HepG2 (cell line): ENCODE results near the gene SYN1. TPM values are rescaled to one million over a fixed set of nuclear protein-coding genes. Genes with fewer than 3 reads are reported as not detected.

ENCODE experiments used
- ATAC-seq: fragments of 200-7000 bp; cut with Tn5 transposase; 3 replicates; pipeline ENCODE4 v1.9.1; 2020; ENCODE audit warnings: mild to moderate bottlenecking, moderate library complexity
- BruUV-seq: library from RNA; stranded (reverse); fragments of 400-500 nt; replicated peaks from 2 replicates; lab custom pipeline; 2021; lab: Mats Ljungman, UMichigan
- CTCF ChIA-PET: fragments of 300-600 bp; formaldehyde crosslinking; extraction: SDS; loops from one replicate; lab custom pipeline; 2021; ENCODE audit warnings: low total read pairs, inconsistent platforms, low intra/inter-chr PET ratio; lab: Yijun Ruan, JAX
- POLR2A ChIA-PET: fragments of 350-600 bp; sonication (Branson Sonifier 250); formaldehyde crosslinking; loops from one replicate; lab custom pipeline; 2020; ENCODE audit warnings: antibody characterized with exemption, inconsistent platforms; lab: Yijun Ruan, JAX
- DNase-seq: peaks from one replicate; pipeline ENCODE4 v3.0.0-alpha.2; 2015; ENCODE audit warnings: low spot score
- FAIRE-seq: peaks from 3 replicates; lab custom pipeline; 2011; peaks lifted over from hg19 to GRCh38; lab: Jason Lieb, UNC
- H2AFZ ChIP-seq: one replicate; pipeline ENCODE4 v1.6.1; 2011; ENCODE audit warnings: low read length, inconsistent platforms
- H3K27ac ChIP-seq: fragments of 300-600 bp; 3 replicates; pipeline ENCODE4 v1.8.0; 2011; ENCODE audit warnings: mixed run types, mild to moderate bottlenecking, mixed read lengths, low read length, inconsistent platforms; ENCODE audit not compliant: insufficient read depth; ENCODE audit errors: extremely low read length
- H3K27me3 ChIP-seq, 2 experiments: fragments of 200-600 bp in 1 of 2; 2 replicates in 1 of 2; 3 replicates in 1 of 2; pipeline versions ENCODE4 v1.6.0 to v1.8.0; 2011; ENCODE audit warnings: low read length in 2 of 2, mild to moderate bottlenecking in 2 of 2, moderate library complexity in 2 of 2, inconsistent platforms in 1 of 2; ENCODE audit not compliant: insufficient read depth in 2 of 2, control insufficient read depth in 1 of 2
- H3K36me3 ChIP-seq, 2 experiments: fragments of 200-600 bp in 1 of 2; replicated peaks in 1 of 2; 2 replicates in 1 of 2; 3 replicates in 1 of 2; pipeline versions ENCODE4 v1.5.1 to v1.8.0; 2011; ENCODE audit warnings: low read length in 2 of 2, inconsistent platforms in 1 of 2; ENCODE audit not compliant: insufficient read depth in 2 of 2, control insufficient read depth in 1 of 2
- H3K4me1 ChIP-seq: 2 replicates; pipeline ENCODE4 v1.5.1; 2012; ENCODE audit warnings: low read length, inconsistent platforms; ENCODE audit not compliant: insufficient read depth
- H3K4me2 ChIP-seq: 2 replicates; pipeline ENCODE4 v1.6.0; 2011; ENCODE audit warnings: low read depth, low read length, inconsistent platforms
- H3K4me3 ChIP-seq, 3 experiments: fragments of 200-600 bp in 1 of 3; sonication (generic), shearing (Covaris generic) in 1 of 3; replicated peaks in 1 of 3; 2 replicates each; pipeline ENCODE4 v1.5.1; 2011 to 2016; ENCODE audit warnings: low read length in 3 of 3, inconsistent platforms in 2 of 3, low read depth in 2 of 3, mild to moderate bottlenecking in 2 of 3, control low read depth in 1 of 3, mixed read lengths in 1 of 3; ENCODE audit not compliant: insufficient read depth in 1 of 3
- H3K79me2 ChIP-seq: one replicate; pipeline ENCODE4 v1.6.1; 2011; ENCODE audit warnings: low read length, inconsistent platforms; ENCODE audit not compliant: insufficient read depth
- H3K9ac ChIP-seq: 2 replicates; pipeline ENCODE4 v1.6.0; 2011; ENCODE audit warnings: mild to moderate bottlenecking, low read depth, low read length, inconsistent platforms; ENCODE audit not compliant: insufficient read depth
- H3K9me3 ChIP-seq: 2 replicates; pipeline ENCODE4 v1.5.1; 2012; ENCODE audit warnings: mild to moderate bottlenecking, low read length
- H4K20me1 ChIP-seq: 2 replicates; pipeline ENCODE4 v1.6.0; 2011; ENCODE audit warnings: inconsistent platforms, mild to moderate bottlenecking, low read length, moderate library complexity; ENCODE audit not compliant: insufficient read depth
- AFF4 ChIP-seq: sonication (generic); formaldehyde crosslinking; IDR thresholded peaks from 2 replicates; pipeline ENCODE4 v1.4.0; 2020; ENCODE audit warnings: missing genetic modification reagents
- DDIT3 ChIP-seq: sonication (generic); formaldehyde crosslinking; IDR thresholded peaks from 2 replicates; pipeline ENCODE4 v1.4.0; 2020; ENCODE audit warnings: mild to moderate bottlenecking, missing genetic modification reagents
- EHMT2 ChIP-seq: fragments of 200-600 bp; sonication (generic); IDR thresholded peaks from 2 replicates; pipeline ENCODE4 v1.7.0; 2017; ENCODE audit warnings: antibody characterized with exemption, low read depth, low read length, borderline replicate concordance
- ELF4 ChIP-seq: sonication (generic); formaldehyde crosslinking; IDR thresholded peaks from 2 replicates; pipeline ENCODE4 v1.5.0; 2020; ENCODE audit warnings: missing genetic modification reagents, mild to moderate bottlenecking, moderate library complexity, borderline replicate concordance
- FOXP1 ChIP-seq, 2 experiments: fragments of 450-650 bp in 1 of 2; IDR thresholded peaks; 2 replicates each; pipeline ENCODE4 v1.6.1; 2017 to 2018; ENCODE audit warnings: antibody characterized with exemption in 1 of 2
- GPN1 ChIP-seq: sonication (generic); formaldehyde crosslinking; IDR thresholded peaks from 2 replicates; pipeline ENCODE4 v1.5.1; 2020; ENCODE audit warnings: missing genetic modification reagents, borderline replicate concordance
- NFE2L1 ChIP-seq: sonication (generic); formaldehyde crosslinking; IDR thresholded peaks from 2 replicates; pipeline ENCODE4 v1.4.0; 2020; ENCODE audit warnings: missing genetic modification reagents, mild to moderate bottlenecking, borderline replicate concordance
- PATZ1 ChIP-seq: sonication (generic); formaldehyde crosslinking; IDR thresholded peaks from 2 replicates; pipeline ENCODE4 v1.4.0; 2020; ENCODE audit warnings: missing genetic modification reagents
- U2AF1 ChIP-seq: fragments of 200-400 bp; formaldehyde crosslinking; optimal IDR thresholded peaks from 2 replicates; pipeline ENCODE3; 2017; ENCODE audit warnings: mild to moderate bottlenecking, low read depth, low read length
- ZBTB44 ChIP-seq: sonication (generic); formaldehyde crosslinking; IDR thresholded peaks from 2 replicates; pipeline ENCODE4 v1.4.0; 2020; ENCODE audit warnings: missing genetic modification reagents
- ZNF12 ChIP-seq: sonication (generic); formaldehyde crosslinking; IDR thresholded peaks from 2 replicates; pipeline ENCODE4 v1.5.0; 2020; ENCODE audit warnings: missing genetic modification reagents
- ZNF350 ChIP-seq: sonication (generic); formaldehyde crosslinking; IDR thresholded peaks from 2 replicates; pipeline ENCODE4 v1.4.0; 2020; ENCODE audit warnings: mild to moderate bottlenecking, low read depth, missing genetic modification reagents, borderline replicate concordance
- ZNF770 ChIP-seq: sonication (generic); formaldehyde crosslinking; IDR thresholded peaks from 2 replicates; pipeline ENCODE4 v1.5.0; 2020; ENCODE audit warnings: mild to moderate bottlenecking, missing genetic modification reagents
- WGBS: methylation state at CpG from one replicate; pipeline ENCODE4 v1.1.6; 2017; ENCODE audit warnings: low lambda C conversion rate; 5-methylcytosine and 5-hydroxymethylcytosine counted together
- in situ Hi-C: cut with HindIII; loops from 2 replicates; pipeline ENCODE4 v1.10.0; 2017; ENCODE audit warnings: low pct_unique_long_range_greater_than_20kb; ENCODE audit not compliant: extremely low pct_ligation_motif_present
- intact Hi-C: fragments of 100-400 bp; cut with micrococcal nuclease; formaldehyde crosslinking; loops from one replicate; pipeline ENCODE4 v1.10.0; 2022; ENCODE audit not compliant: unreplicated experiment
- polyA plus RNA-seq, 8 experiments: library from polyadenylated mRNA; depleted of rRNA in 3 of 8; stranded (reverse) in 7 of 8; unstranded in 1 of 8; fragments of >200 nt; fragmentation: Illumina TruSeq in 4 of 8; extraction: Trizol in 4 of 8; gene quantifications; 2 replicates each; pipeline versions ENCODE4 v1.2.1 to v1.2.3, GENCODE V29; 2011 to 2016; ENCODE audit warnings: low read depth in 4 of 8, missing spikeins in 1 of 8, mixed read lengths in 1 of 8; ENCODE audit not compliant: insufficient read depth in 1 of 8
- total RNA-seq, 5 experiments: library from RNA; depleted of rRNA; stranded (reverse); fragments of >200 nt; fragmentation: Illumina TruSeq; extraction: Trizol; gene quantifications; 2 replicates each; pipeline ENCODE4 v1.2.3, GENCODE V29; 2016; ENCODE audit warnings: low read depth in 1 of 5

SYN1 gene
- total and polyA plus RNA-seq, 2 of the 13 experiments (the other 11 are each of a cell fraction or from before 2014, with no cell fraction given), result not detected

- TF ChIP-seq ZNF770 (CRISPR knock-in tag), result no peak
- no peak for TF ChIP-seq ZBTB44 (CRISPR knock-in tag)
- no peak for TF ChIP-seq FOXP1 (IDR thresholded peaks at IDR 0.05)
- TF ChIP-seq FOXP1 (CRISPR knock-in tag; IDR thresholded peaks at IDR 0.05), result no peak
- TF ChIP-seq EHMT2, result no peak
- no peak for TF ChIP-seq NFE2L1 (CRISPR knock-in tag)
- TF ChIP-seq ELF4 (CRISPR knock-in tag), result no peak
- no peak for TF ChIP-seq GPN1 (CRISPR knock-in tag)
- TF ChIP-seq ZNF350 (CRISPR knock-in tag), result no peak
Observed at GRCh38 chrX:47664737-47665136, 45.1 kb upstream of the SYN1 start (continued).

- Histone ChIP-seq H3K27ac (no peak overlapping the region), H3K4me1 (peaks cover 18% of the 10 kb centered on the region), H3K27me3 (no peaks in the 10 kb centered on the region), H3K4me3 (no peak overlapping the region), H3K36me3 (peaks cover 2 to 6% of the 10 kb centered on the region in 2 experiments; a peak in 3 of 5 replicates), H3K79me2 (peaks cover 4% of the 10 kb centered on the region), H3K9me3 (no peaks in the 10 kb centered on the region), H3K9ac (no peak overlapping the region), H3K4me2 (no peak overlapping the region), H2AFZ (no peak overlapping the region), H4K20me1 (no peaks in the 10 kb centered on the region)
- ATAC-seq (no peak), DNase-seq (no peak), FAIRE-seq (no peak)
- in situ Hi-C loops (no loop called here), intact Hi-C loops (no loop called here)
- WGBS, result 100% methylated on average over 1 of the region's 1 CpG
- ChIA-PET CTCF (no interaction called here), POLR2A (no interaction called here)
- no TSS peak for BruUV-seq
- TF ChIP-seq ZNF12 (CRISPR knock-in tag) (no peak), U2AF1 (no peak), DDIT3 (CRISPR knock-in tag) (no peak), PATZ1 (CRISPR knock-in tag) (no peak), AFF4 (no peak)
Observed at GRCh38 chrX:47662144-47662657, 42.5 kb upstream of the SYN1 start.
